H9 (cell line): ENCODE data around the gene TMEM234. TPM values are rescaled to one million over a fixed set of nuclear protein-coding genes. Genes with fewer than 3 reads are reported as not detected.

Source experiments
- DNase-seq: peaks from one replicate; pipeline ENCODE4 v3.0.0-alpha.2; 2017
- H2AFZ ChIP-seq: one replicate; pipeline ENCODE4 v1.6.1; 2013; ENCODE audit warnings: mild to moderate bottlenecking, low read length, control low read depth, moderate library complexity
- H2AK5ac ChIP-seq: 2 replicates; pipeline ENCODE4 v1.6.1; 2013; ENCODE audit warnings: low read length, control low read depth, mixed read lengths; ENCODE audit not compliant: insufficient read length
- H2BK120ac ChIP-seq: one replicate; pipeline ENCODE4 v1.6.1; 2013; ENCODE audit warnings: low read depth, mild to moderate bottlenecking, low read length, control low read depth, inconsistent platforms; ENCODE audit not compliant: poor library complexity, severe bottlenecking
- H2BK12ac ChIP-seq: 2 replicates; pipeline ENCODE4 v1.6.1; 2013; ENCODE audit warnings: low read length, control low read depth, mixed read lengths, low read depth; ENCODE audit not compliant: insufficient read length
- H2BK15ac ChIP-seq: 2 replicates; pipeline ENCODE4 v1.6.1; 2013; ENCODE audit warnings: low read depth, low read length, control low read depth
- H2BK20ac ChIP-seq: one replicate; pipeline ENCODE4 v1.6.1; 2013; ENCODE audit warnings: low read depth, mild to moderate bottlenecking, low read length, control low read depth, inconsistent platforms; ENCODE audit not compliant: poor library complexity, severe bottlenecking
- H2BK5ac ChIP-seq: 2 replicates; pipeline ENCODE4 v1.6.1; 2013; ENCODE audit warnings: low read length, control low read depth, mixed read lengths; ENCODE audit not compliant: insufficient read length
- H3K14ac ChIP-seq: 2 replicates; pipeline ENCODE4 v1.6.1; 2013; ENCODE audit warnings: low read length, control low read depth; ENCODE audit not compliant: insufficient read depth
- H3K18ac ChIP-seq: 2 replicates; pipeline ENCODE4 v1.6.1; 2013; ENCODE audit warnings: low read depth, mild to moderate bottlenecking, mixed read lengths, low read length, control low read depth; ENCODE audit not compliant: insufficient read length
- H3K23ac ChIP-seq: 2 replicates; pipeline ENCODE4 v1.6.1; 2013; ENCODE audit warnings: low read length, control low read depth, mixed read lengths, low read depth; ENCODE audit not compliant: insufficient read length
- H3K23me2 ChIP-seq: 2 replicates; pipeline ENCODE4 v1.6.1; 2013; ENCODE audit warnings: low read depth, mild to moderate bottlenecking, mixed read lengths, low read length, control low read depth; ENCODE audit not compliant: insufficient read length, poor library complexity, severe bottlenecking
- H3K27ac ChIP-seq: 2 replicates; pipeline ENCODE4 v1.5.1; 2013; ENCODE audit warnings: low read length, control low read depth, mixed read lengths, low read depth; ENCODE audit not compliant: insufficient read length
- H3K27me3 ChIP-seq: 2 replicates; pipeline ENCODE4 v1.6.1; 2013; ENCODE audit warnings: low read length, control low read depth, inconsistent platforms; ENCODE audit not compliant: insufficient read depth
- H3K4ac ChIP-seq: 2 replicates; pipeline ENCODE4 v1.6.1; 2013; ENCODE audit warnings: low read depth, mild to moderate bottlenecking, control low read depth, inconsistent platforms, low read length, moderate library complexity
- H3K4me1 ChIP-seq: 2 replicates; pipeline ENCODE4 v1.6.1; 2013; ENCODE audit warnings: low read length, control low read depth, inconsistent platforms; ENCODE audit not compliant: insufficient read depth
- H3K4me2 ChIP-seq: 2 replicates; pipeline ENCODE4 v1.6.1; 2013; ENCODE audit warnings: low read length, control low read depth, mixed read lengths; ENCODE audit not compliant: insufficient read length, insufficient read depth
- H3K56ac ChIP-seq: 2 replicates; pipeline ENCODE4 v1.6.1; 2013; ENCODE audit warnings: low read depth, mild to moderate bottlenecking, mixed read lengths, low read length, control low read depth; ENCODE audit not compliant: insufficient read length
- H3K79me1 ChIP-seq: 2 replicates; pipeline ENCODE4 v1.6.1; 2013; ENCODE audit warnings: low read depth, mild to moderate bottlenecking, moderate library complexity, low read length, control low read depth, inconsistent platforms; ENCODE audit not compliant: insufficient read depth, poor library complexity, severe bottlenecking
- H3K79me2 ChIP-seq: 2 replicates; pipeline ENCODE4 v1.6.1; 2013; ENCODE audit warnings: low read length, control low read depth, inconsistent platforms; ENCODE audit not compliant: insufficient read depth
- H3K9ac ChIP-seq: 2 replicates; pipeline ENCODE4 v1.6.1; 2013; ENCODE audit warnings: low read length, control low read depth, mixed read lengths; ENCODE audit not compliant: insufficient read length; ENCODE audit errors: extremely low read depth
- H3K9me3 ChIP-seq: one replicate; pipeline ENCODE4 v1.6.1; 2013; ENCODE audit warnings: low read depth, low read length, inconsistent platforms; ENCODE audit not compliant: control insufficient read depth
- H3T11ph ChIP-seq: one replicate; pipeline ENCODE4 v1.6.1; 2013; ENCODE audit warnings: mild to moderate bottlenecking, low read length, control low read depth, inconsistent platforms
- H4K20me1 ChIP-seq: one replicate; pipeline ENCODE4 v1.6.1; 2013; ENCODE audit not compliant: control insufficient read depth, insufficient read length, insufficient read depth
- H4K5ac ChIP-seq: 2 replicates; pipeline ENCODE4 v1.6.1; 2013; ENCODE audit warnings: low read depth, mild to moderate bottlenecking, mixed read lengths, low read length, control low read depth; ENCODE audit not compliant: insufficient read length
- H4K8ac ChIP-seq: replicated peaks from 2 replicates; pipeline ENCODE4 v1.6.1; 2013; ENCODE audit warnings: low read length, control low read depth, mixed read lengths, low read depth; ENCODE audit not compliant: insufficient read length
- H4K91ac ChIP-seq: 2 replicates; pipeline ENCODE4 v1.6.1; 2013; ENCODE audit warnings: low read depth, mild to moderate bottlenecking, moderate library complexity, mixed read lengths, low read length, control low read depth; ENCODE audit not compliant: insufficient read length
- H3K27ac Mint-ChIP-seq, 3 experiments: 2 replicates in 2 of 3; 3 replicates in 1 of 3; pipeline ENCODE4 v1.8.0; 2020 to 2021; ENCODE audit warnings: mixed read lengths in 3 of 3, mild to moderate bottlenecking in 1 of 3, moderate library complexity in 1 of 3
- H3K27me3 Mint-ChIP-seq: 2 replicates; pipeline ENCODE4 v1.8.0; 2021; ENCODE audit warnings: low read depth, mild to moderate bottlenecking, moderate library complexity, mixed read lengths
- H3K36me3 Mint-ChIP-seq, 3 experiments: 2 replicates in 2 of 3; 3 replicates in 1 of 3; pipeline ENCODE4 v1.8.0; 2020 to 2021; ENCODE audit warnings: low read depth in 3 of 3, mixed read lengths in 3 of 3; ENCODE audit not compliant: insufficient read depth in 1 of 3
- H3K4me1 Mint-ChIP-seq, 2 experiments: 2 replicates each; pipeline ENCODE4 v1.8.0; 2020; ENCODE audit warnings: mixed read lengths in 2 of 2
- H3K4me3 Mint-ChIP-seq, 2 experiments: 2 replicates in 1 of 2; 3 replicates in 1 of 2; pipeline ENCODE4 v1.8.0; 2020 to 2021; ENCODE audit warnings: mild to moderate bottlenecking in 2 of 2, mixed read lengths in 2 of 2, moderate library complexity in 1 of 2
- H3K9me3 Mint-ChIP-seq, 2 experiments: 2 replicates in 1 of 2; 3 replicates in 1 of 2; pipeline ENCODE4 v1.8.0; 2020; ENCODE audit warnings: mild to moderate bottlenecking in 2 of 2, mixed read lengths in 2 of 2, moderate library complexity in 1 of 2
- CTCF ChIP-seq: fragments of 200-600 bp; sonication (generic); conservative IDR thresholded peaks from 3 replicates; pipeline ENCODE4 v1.8.0; 2021; ENCODE audit warnings: antibody characterized with exemption, mild to moderate bottlenecking
- WGBS: extraction: QIAGEN DNeasy Blood & Tissue Kit; methylation state at CpG from one replicate; pipeline ENCODE4 v1.1.7; 2013; ENCODE audit warnings: missing lambda C conversion rate, low lambda C conversion rate, mixed read lengths; ENCODE audit not compliant: insufficient read length; ENCODE audit errors: extremely low coverage; 5-methylcytosine and 5-hydroxymethylcytosine counted together
- total RNA-seq: library from RNA; stranded (reverse); gene quantifications from 2 replicates; pipeline ENCODE4 v1.2.1, GENCODE V29; 2021

TMEM234 gene
- total RNA-seq, 1 experiment from 2014 or later: 19.7 TPM

DNA sequence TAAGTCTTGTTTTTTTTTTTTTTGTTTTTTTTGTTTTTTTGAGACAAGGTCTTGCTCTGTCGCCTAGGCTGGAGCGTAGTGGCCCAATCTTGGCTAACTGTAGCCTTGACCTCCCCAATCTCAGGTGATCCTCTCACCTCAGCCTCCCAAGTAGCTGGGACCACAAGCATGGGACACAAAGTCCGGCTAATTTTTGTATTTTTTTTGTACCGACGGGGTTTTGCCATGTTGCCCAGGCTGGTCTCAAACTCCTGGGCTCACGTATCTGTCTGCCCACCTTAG is 35.0 kb upstream of the TMEM234 start:
- no peak overlapping the region for H3K56ac ChIP-seq
- no peaks in the 10 kb centered on the region; the same call in 1 of the 2 replicates for H3K27me3 ChIP-seq
- WGBS: no CpG with 5 or more reads among the region's 6 CpGs
- H2BK15ac ChIP-seq: no peak overlapping the region
- no peak for TF ChIP-seq CTCF
- Mint-ChIP-seq H3K36me3 (no peaks in the 10 kb centered on the region), H3K4me1 (peaks cover 3 to 6% of the 10 kb centered on the region in 2 experiments; a peak in 3 of 4 replicates), H3K27me3 (no peaks in the 10 kb centered on the region; the same call in 1 of the 2 replicates), H3K4me3 (no peak overlapping the region), H3K27ac (no peak overlapping the region), H3K9me3 (no peaks in the 10 kb centered on the region; a peak in 1 of 5 replicates)
- H3K14ac ChIP-seq: no peak overlapping the region
- no peak overlapping the region for H4K8ac ChIP-seq
- H3K4ac ChIP-seq: no peak overlapping the region
- no peak overlapping the region for H3T11ph ChIP-seq
- no peaks in the 10 kb centered on the region for H3K79me1 ChIP-seq
- no peak for DNase-seq
- no peak overlapping the region for H3K9ac ChIP-seq
- no peak overlapping the region for H4K91ac ChIP-seq
- H3K23ac ChIP-seq: no peak overlapping the region
- no peak overlapping the region for H2AFZ ChIP-seq
- no peak overlapping the region for H3K4me2 ChIP-seq
- no peaks in the 10 kb centered on the region for H3K79me2 ChIP-seq
- no peak overlapping the region for H3K27ac ChIP-seq
- no peak overlapping the region for H2AK5ac ChIP-seq
- no peak overlapping the region for H2BK12ac ChIP-seq
- no peak overlapping the region for H4K5ac ChIP-seq
- H2BK120ac ChIP-seq: no peak overlapping the region
- H4K20me1 ChIP-seq: no peaks in the 10 kb centered on the region
- H3K18ac ChIP-seq: no peak overlapping the region
- H3K4me1 ChIP-seq: peaks cover under 1% of the 10 kb centered on the region; the same call in 1 of the 2 replicates
- H2BK5ac ChIP-seq: no peak overlapping the region
- no peaks in the 10 kb centered on the region for H3K23me2 ChIP-seq
- H3K9me3 ChIP-seq: no peaks in the 10 kb centered on the region
- no peak overlapping the region for H2BK20ac ChIP-seq
